Uterus (tissue), 2 donors: Measurements from ENCODE around the gene ZNF641.

Experiments used
- POLR2A ChIP-seq, 2 donors: fragments of 450-650 bp; IDR thresholded peaks; one replicate each; pipeline ENCODE4 v1.6.1; 2016; ENCODE audit warnings: antibody characterized with exemption in 2 of 2, mild to moderate bottlenecking in 1 of 2, moderate library complexity in 1 of 2
- TF ChIP-seq, protein P1 (sequence below), 4 experiments: fragments of 200-600 bp in 2 of 4; fragments of 450-650 bp in 2 of 4; sonication (generic) in 2 of 4; IDR thresholded peaks; one replicate each; pipeline ENCODE4 v1.5.1; 2016 to 2019; ENCODE audit warnings: antibody characterized with exemption in 4 of 4, mild to moderate bottlenecking in 2 of 4, moderate library complexity in 1 of 4

DNA sequence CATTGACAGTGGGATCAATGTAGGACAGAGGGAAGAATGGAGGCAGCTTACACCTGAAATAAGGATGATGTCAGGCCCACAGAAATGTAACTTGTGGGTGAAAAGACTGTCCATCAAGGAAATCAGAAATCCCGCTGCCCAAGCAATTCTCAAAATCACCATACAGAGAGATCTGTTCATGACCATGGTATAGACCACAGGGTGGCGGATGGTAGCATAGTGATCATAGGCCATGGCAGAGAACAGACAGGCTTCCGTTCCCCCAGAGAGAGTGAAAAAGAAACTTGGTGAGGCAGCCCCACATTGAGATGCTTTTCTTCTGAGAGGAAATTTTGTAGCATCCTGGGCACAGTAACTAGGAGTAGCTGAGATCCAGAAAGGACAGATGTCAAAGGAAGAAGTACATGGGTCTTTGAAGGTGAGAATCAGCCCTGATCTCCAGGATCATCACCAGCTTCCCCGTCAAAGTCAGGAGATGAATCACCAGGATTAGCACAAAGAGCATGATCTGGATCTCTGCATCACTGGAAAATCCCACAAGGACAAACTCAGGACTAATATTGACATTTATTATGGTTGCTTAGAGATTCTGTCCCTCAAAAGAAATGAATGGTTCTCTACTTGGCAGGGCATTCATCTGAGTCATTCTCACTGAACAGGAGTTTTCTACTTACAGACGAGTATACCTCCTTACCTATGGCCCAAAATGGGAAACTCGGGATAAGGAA is 5.5 kb upstream of the ZNF641 start:
- TF ChIP-seq, protein P1, sequence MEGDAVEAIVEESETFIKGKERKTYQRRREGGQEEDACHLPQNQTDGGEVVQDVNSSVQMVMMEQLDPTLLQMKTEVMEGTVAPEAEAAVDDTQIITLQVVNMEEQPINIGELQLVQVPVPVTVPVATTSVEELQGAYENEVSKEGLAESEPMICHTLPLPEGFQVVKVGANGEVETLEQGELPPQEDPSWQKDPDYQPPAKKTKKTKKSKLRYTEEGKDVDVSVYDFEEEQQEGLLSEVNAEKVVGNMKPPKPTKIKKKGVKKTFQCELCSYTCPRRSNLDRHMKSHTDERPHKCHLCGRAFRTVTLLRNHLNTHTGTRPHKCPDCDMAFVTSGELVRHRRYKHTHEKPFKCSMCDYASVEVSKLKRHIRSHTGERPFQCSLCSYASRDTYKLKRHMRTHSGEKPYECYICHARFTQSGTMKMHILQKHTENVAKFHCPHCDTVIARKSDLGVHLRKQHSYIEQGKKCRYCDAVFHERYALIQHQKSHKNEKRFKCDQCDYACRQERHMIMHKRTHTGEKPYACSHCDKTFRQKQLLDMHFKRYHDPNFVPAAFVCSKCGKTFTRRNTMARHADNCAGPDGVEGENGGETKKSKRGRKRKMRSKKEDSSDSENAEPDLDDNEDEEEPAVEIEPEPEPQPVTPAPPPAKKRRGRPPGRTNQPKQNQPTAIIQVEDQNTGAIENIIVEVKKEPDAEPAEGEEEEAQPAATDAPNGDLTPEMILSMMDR (IDR thresholded peaks at IDR 0.05): no peak
- no peak for TF ChIP-seq POLR2A (IDR thresholded peaks at IDR 0.05)
